Hepatic stellate cell (primary cell): ENCODE results near the gene PPP1R14B.

ENCODE experiments used
- DNase-seq: peaks from one replicate; pipeline ENCODE4 v3.0.0; 2011; ENCODE audit warnings: low spot score

Gene PPP1R14B, protein sequence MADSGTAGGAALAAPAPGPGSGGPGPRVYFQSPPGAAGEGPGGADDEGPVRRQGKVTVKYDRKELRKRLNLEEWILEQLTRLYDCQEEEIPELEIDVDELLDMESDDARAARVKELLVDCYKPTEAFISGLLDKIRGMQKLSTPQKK

DNA sequence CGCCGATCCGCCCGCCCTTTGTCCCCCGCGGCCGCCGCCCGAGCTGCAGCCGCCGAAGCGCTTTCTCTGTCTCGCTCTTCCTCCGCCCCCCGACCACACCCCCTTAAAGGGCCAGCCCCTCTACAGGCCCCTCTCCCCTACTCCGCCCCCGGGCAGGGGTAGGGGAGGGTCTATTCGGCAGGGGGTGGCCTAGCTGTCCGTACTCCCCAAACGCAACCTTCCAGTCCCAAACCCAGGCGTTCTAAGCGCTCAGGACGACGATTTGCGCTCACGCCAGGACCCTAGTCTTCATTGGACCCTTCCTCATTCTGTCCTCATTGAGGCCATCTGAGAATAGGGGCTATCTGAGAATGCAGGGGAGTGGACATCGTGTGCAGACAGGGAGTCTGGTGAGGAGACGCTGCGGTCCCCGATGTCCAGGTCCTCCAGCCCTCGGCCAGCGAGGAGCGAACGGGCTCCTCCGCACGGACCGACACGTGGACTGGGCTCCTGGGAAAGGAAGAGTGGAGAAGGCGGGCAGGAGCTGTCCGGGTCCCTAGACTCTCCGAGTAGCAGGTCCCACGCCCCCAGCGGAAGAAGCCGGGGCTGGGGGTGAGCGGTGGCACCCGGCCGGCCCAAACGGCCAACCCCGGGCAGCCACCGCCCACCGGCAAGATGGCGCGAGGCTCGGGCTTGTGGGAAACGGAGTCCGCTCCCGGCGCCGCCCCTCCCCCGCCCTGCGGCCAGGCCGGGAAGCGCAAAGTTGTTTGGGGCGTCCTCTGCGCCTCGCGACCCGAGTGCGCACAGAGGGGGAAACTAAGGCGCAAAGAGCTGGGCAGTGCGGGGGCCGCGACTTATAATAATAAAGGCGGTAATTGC is at the start of gene PPP1R14B:
Gene PPP1R14B (minus strand): TSS at position 73 of the 858 bp plus-strand sequence. CDS start 270 bp downstream, outside the sequence.
- peak; percentile 96 for DNase-seq

DNA sequence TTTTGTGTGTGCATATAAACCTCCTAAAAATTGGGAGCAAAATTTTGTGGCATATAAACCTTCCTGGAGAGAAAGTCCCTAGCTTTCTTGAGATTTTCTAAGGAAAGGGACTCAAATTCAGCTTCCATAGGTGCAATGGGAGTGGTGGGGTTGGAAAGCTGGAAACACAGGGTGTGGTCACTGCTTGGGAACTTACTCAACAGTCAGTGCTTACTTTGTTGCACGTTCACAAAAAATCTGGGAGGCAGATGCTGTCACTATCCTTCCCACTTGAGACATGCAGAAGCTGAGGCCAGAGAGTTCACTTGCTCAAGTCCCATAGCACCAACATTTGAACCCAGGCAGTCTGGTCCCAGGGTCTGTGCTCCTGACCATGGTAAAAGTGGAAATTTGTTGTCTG is 49.5 kb upstream of the PPP1R14B start:
- DNase-seq: no peak

DNA sequence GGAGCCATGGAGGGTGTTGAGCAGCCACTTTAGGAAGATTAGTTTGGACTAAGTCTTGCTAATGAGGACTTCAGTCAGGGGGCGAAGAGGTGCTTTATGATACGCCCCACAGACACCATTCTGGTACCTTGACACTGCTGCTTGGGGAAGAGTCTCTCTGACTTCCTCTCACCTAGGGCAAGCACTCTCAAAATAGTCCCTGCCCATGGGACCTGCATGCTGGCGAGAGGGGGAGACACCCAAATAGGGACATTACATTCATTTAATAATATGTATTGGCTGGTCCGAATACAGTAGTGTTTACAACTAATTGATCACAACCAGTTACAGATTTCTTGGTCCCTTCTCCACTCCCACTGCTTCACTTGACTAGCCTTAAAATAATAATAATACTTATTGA is 49.0 kb upstream of the PPP1R14B start:
- DNase-seq: no peak

DNA sequence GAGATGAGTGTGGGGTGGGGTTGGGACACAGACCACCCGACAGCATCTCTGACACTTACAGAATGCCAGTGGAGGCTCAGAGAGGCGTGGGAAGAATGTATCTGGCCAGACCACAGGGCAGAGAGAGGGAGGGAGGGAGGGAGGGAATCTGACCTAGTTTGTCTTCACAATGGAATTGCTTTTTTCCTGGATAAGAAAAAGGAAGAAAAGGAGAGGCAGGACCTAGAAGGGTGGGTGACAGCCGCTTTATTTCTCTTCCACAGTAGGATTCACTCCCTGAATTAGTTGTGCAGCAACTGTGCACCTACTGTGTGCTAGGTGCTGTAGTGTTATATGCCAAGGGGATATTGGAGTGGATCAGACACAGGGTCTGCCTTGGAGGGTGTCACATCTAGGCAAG is 48.0 kb upstream of the PPP1R14B start:
- peak; percentile 63 for DNase-seq

DNA sequence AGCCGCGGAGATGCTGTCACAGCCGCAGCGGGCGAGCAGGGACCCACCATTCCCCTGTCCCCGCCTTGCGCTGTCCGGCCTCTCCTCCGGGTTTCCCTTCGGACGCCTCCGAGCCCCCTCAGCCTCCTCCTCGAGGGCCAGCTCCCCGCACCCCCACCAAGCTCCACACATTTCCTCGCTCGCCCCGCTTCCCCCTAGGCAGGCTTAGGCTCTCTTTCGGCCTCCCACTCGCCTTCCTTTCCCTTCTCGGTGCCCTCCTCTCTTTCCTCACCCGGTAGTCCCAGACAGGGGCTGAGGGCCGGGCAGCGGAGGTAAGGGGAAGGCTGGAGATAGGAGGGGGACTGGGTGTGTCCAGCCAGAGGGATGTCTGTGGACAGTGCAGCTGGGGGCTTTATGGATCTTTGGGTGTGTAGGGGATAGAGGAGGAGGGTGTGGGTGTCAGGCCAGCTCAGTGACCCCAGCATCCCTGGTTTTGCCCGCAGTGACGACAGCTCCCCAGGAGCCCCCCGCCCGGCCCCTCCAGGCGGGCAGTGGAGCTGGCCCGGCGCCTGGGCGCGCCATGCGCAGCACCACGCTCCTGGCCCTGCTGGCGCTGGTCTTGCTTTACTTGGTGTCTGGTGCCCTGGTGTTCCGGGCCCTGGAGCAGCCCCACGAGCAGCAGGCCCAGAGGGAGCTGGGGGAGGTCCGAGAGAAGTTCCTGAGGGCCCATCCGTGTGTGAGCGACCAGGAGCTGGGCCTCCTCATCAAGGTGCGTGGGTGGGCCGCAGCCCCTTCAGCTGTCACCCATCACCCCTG is 45.9 kb upstream of the PPP1R14B start:
- no peak for DNase-seq

DNA sequence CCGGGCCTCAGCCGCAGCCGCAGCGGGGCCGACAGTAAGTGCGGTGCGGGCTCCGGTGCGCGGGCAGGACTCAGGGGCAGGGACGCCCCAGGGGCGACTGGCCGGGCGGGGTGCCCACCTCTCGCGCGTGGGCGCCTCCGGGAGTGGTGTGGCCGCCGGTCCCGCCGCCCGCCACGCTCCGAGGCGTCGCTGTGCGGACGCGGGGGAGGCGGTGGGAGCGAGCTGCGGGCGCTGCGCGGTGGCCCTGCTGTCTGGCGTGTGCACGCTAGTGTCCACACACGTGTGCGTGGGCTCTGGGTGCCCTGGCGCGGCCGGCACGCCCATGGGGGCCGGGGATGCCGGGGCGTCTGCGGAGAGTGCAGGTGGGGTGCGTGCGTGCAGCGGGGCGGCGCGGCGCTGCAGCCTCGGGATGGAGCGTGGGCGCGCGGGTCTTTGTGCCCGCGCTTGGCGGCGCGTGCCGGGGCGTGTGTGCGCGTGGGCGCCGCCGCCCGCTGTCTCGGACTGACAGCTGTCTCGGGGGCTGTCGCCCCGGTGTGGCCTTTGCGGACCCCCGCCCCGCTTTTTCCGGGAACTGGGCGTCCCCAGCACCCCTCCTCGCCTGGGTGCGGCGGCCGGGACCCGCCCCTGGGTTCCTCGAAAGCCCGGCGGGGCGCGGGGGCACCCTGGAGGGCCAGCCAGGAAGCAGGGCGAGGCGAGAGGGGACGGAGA is 45.2 kb upstream of the PPP1R14B start:
- no peak for DNase-seq

DNA sequence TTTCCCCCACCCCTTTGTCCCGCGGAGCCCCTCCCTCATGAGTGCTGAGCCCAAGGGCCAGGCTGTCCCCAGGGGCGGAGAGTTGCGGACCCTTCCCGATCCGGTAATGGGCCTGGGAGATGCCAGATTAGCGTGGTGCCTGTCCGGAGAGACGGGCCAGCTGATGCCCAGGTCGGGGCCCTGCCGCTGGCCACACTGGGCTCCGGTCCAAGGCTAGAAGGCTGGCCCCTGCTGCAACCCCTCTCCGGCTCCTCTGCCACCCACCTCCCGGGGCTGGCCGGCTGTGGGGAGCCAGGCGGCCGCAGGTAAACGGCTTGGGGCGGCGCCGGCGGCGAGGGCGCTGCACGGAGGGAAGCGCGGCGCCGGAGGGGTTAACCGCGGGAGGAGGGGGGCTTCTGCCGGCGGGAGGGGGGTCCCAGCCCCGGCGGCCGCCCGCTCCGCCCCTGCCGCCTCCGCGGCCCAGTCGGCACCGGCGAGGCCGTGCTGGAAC is 44.6 kb upstream of the PPP1R14B start, which contains the start of gene KCNK4:
Gene KCNK4 (plus strand): TSS at position 41 of the 490 bp plus-strand sequence. CDS start 1,717 bp downstream, outside the sequence.
- DNase-seq: no peak

DNA sequence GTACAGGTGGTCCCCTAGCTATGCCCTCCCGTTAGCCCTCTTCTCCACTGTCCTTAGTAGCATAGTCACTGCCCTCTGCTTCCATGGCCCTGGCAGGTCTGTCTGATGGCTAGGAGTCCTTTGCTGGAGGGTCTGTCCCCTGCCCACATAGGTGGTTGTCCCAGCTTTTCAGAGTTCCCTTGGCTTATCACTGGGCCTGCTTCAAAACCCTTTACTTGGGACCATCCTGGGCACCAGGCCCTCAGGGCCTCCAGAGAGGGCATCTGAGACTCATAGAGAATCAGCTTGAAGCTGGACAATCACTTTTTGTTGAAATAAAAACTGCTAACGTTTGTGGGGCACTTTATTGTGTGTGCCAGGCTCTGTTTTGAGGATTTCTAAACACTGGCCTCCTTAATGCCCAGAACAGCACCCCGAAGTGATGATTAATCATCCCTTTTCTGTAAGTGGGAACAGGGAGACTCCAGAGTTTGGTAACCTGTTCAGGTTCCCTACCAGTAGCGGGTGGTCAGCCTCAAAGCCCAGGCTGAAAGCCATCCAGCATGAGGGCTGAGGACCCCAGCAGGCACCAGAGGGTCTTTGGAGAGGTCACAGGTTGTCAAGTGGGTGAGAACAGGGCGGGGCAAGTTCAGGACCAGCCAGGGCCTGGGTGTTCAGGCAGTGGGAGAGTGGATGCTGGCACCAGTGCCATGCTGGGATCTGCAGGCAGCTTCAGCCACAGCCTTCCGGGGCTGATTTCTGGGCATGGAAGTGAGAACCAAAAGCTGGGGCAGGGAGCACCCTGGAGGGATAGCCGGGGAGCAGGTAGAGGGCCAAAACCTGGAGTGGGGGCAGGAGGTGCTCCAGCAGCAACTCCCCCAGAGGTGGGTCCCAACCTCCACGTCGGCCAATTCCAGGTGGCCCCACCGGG is 43.9 kb upstream of the PPP1R14B start:
- DNase-seq: no peak

DNA sequence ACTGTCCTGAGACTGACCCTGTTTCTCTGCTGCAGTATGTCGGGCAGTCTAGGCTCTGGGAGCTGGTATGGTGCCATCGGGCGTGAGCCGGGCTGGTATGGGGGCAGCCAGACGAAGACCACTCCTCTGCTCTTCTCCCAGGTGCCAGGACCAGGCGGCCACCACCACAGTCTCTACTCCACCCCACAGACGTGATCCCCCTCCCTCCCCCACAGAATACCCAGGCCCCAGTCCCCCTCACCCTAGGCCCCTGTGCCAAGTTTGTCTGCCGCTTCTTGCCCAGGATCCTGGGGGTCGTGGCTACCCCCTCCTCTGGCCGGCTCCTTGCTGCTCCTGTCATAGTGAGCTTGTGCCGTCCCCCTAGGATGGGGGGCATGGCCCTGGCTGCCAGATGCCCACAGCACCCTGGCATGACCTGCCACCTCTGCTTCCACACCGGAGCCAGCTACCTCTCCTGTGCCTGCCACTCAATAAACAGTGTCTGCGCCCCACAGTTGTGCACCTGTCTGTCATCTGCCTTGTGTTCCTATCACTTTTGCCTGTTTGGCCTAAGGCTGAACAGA is 42.3 kb upstream of the PPP1R14B start:
- no peak for DNase-seq

DNA sequence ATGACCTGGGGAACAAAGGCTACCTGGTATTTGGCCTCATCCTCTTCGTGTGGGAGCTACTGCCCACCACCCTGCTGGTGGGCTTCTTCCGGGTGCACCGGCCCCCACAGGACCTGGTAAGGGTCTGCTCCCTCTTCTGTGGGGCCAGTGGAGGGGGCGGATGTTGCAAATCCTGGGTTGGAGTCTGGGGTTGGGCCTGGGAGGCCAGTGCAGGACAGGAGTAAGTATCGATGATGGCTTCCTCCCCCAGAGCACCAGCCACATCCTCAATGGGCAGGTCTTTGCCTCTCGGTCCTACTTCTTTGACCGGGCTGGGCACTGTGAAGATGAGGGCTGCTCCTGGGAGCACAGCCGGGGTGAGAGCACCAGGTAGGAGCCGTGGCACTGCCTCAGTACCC is 41.6 kb upstream of the PPP1R14B start:
- no peak for DNase-seq

DNA sequence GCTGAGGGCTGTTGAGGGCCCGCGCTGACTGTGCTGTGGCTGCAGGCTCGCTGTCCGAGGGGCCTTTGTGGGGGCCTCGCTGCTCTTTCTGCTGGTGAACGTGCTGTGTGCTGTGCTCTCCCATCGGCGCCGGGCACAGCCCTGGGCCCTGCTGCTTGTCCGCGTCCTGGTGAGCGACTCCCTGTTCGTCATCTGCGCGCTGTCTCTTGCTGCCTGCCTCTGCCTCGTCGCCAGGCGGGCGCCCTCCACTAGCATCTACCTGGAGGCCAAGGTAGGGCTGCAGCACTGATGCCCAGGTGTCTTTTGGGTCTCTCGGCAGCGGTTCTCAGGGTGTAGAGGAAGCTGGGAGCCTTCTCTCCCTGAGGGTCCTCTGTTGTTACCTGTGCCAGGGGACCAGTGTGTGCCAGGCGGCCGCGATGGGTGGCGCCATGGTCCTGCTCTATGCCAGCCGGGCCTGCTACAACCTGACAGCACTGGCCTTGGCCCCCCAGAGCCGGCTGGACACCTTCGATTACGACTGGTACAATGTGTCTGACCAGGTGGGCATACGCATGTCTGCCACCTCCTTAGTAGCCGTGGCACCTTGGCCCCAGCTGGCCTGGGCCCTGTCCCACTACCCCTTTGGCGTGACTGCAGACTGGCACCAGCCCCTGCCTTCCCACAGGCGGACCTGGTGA is 41.1 kb upstream of the PPP1R14B start:
- no peak for DNase-seq

DNA sequence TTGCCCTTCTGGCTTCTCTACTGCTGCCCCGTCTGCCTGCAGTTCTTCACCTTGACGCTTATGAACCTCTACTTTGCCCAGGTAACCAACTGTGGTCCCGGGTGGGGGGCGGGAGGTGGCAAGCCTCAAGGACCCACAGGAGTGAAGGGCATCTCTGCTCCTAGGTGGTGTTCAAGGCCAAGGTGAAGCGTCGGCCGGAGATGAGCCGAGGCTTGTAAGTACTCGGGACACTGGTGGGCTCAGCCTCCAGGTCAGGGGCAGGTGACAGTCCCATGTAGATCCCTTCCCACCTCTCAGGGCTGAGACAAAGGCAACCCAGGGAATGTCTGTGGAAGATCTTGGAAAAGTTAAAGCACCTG is 40.0 kb upstream of the PPP1R14B start:
- no peak for DNase-seq

DNA sequence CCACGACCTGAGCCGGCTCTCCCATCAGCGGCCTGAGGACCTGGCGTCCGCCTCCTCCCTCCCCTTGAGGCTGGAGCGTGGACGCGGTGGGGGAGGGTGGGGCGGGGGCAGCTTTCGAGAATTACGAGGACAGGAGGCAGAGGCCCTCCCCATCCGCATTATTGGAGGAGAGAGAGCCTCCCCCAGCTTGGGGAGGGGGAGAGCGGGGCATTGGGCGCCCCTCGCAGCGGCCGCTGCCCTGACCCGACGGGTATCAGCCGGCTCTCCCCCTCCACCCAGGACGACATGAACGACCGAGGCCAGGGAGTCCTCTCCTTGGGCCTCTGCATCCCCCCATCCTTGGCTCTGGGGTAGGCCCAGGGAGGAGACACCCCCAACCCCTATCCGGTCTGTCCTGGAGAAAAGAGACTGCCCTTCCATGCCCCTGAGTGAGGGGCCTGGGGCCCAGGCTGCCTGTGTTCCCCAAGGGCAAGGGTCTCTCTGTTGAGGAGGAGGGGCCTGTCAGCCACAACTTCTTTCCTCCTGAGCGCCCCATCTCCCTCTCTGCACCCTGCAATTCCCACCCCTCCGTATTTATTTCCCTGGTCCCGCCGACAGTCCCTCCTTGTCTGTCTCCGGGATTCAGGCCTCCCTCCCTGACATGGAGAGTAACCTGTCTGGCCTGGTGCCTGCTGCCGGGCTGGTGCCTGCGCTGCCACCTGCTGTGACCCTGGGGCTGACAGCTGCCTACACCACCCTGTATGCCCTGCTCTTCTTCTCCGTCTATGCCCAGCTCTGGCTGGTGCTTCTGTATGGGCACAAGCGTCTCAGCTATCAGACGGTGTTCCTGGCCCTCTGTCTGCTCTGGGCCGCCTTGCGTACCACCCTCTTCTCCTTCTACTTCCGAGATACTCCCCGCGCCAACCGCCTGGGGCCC is 39.4 kb upstream of the PPP1R14B start:
- DNase-seq: no peak

DNA sequence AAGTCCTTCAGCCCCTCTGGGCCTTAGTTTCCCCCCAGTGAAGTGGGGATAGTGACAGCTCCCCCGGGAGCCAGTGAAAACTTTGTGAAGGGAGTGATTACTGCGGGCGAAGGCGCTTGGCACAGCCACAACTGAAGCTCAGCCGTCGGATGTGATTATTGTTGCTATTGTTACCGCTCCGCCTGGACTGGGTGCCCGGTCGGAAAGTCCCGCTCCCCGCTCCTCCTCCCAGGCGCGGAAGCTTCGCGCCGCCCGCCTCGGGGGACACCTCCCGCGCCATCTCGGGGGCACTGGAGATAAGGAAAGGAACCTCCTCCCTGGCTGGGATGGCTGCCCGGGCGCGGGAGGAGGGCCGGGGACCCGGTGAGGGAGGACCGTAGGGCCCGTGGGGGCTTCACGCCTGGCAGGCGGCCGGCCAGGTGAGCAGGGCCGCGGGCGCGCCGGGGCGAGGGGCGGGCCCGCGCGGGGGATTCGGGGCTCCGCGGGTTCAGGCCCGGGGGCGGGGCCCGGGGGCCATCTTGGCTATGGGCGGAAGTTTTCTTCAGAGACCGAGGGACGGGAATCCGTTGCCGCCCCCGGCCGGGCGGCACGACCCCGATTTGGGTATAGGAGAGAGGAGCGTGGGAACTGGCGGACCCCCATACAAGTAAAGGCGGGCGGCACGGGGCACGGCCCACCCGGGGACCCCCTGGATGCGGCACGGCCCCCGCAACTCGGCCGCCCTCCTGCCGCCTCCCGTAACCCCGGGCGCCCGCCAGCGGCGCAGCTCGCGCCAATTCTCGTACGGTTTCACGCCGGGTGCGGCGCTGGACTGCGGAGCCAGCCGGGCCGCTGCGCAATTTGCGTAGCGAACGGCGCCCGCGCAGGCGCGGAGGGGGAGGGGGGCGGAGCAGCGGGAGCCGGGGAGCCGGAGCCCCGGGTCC is 38.5 kb upstream of the PPP1R14B start, which contains the start of gene GPR137:
Gene GPR137 (plus strand): TSS at position 887 of the 923 bp plus-strand sequence. CDS start 677 bp downstream, outside the sequence.
- DNase-seq: peak; percentile 91

DNA sequence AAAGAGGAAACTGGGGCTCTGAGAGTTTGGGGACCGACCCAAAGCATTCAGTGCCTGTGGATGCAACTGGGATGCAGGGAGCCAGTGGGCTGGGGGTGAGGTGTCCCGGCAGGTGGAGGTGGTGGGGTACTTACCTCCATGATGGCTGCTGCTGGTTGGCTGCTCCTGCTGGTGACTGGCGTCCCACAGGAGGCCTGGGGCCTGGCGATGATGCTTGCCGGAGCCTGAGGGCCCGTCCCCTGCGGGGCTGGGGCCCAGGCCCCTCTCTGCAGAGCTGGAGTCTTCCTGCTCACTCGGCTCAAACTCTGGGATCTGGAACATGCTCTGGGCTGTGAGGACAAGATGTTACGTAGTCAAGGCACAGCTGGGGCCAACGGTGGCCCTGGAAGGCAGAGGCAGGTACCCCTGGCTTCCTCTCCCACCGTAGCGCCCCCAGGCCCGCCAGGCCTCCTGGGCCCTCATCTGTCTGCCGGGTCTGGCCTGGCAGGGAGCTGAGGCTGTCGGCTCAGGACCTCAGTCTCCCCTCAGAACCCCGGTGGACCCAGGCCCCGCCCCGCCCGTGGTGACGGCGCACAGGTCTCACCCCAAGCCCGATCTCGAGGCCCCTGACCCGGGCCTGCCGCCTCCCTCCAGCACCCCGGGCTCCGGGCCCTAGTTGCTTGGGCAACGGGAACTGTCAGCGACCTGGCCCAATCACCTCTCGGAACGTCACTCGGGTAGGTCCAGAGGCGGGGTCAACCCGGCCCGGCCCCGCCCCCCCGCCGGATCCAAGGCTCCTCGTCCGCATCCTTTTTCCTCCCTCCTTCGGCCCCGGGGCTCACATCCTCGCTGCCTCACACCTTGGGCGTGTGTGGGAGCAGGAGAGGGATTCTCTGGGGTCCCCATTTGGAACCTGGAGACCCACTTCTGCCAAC is 37.6 kb upstream of the PPP1R14B start, which contains the start of gene BAD:
Gene BAD (minus strand): TSS at position 618 of the 914 bp plus-strand sequence. CDS start 297 bp downstream, at position 321.
- DNase-seq: peak; percentile 100

DNA sequence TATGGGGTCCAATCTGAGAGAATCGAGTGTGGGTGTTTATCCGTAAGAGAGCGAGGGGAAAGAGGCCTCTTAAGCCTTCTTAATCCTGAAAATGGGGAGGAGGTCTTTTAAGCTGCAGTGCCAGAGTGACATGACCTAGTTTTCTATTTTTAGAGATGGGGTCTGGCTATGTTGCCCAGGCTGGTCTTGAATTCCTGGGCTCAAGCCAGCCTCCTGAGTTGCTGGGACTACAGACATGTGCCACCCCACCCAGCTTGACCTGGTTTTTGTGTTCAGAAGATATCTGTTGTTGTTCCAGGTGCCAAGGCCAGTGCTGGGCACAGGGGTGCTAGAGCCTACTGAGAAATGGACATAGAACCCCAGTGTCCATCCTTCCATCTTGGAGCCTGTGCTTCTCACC is 36.3 kb upstream of the PPP1R14B start:
- DNase-seq: no peak
